K562 (cell line): ENCODE measurements around the gene VPS11. TPM values are rescaled to one million over a fixed set of nuclear protein-coding genes. Genes with fewer than 3 reads are reported as not detected.

ENCODE experiments used
- ARHGAP35 ChIP-seq: fragments of 450-650 bp; IDR thresholded peaks from 2 replicates; pipeline ENCODE4 v1.6.1; 2018; ENCODE audit not compliant: partially characterized antibody
- ATF3 ChIP-seq, 2 experiments: fragments of 450-650 bp in 1 of 2; sonication (generic) in 1 of 2; formaldehyde crosslinking in 1 of 2; IDR thresholded peaks in 1 of 2; conservative IDR thresholded peaks in 1 of 2; 2 replicates each; pipeline versions ENCODE4 v1.6.1 to v1.8.1; 2016 to 2023; ENCODE audit warnings: mild to moderate bottlenecking in 2 of 2, moderate library complexity in 2 of 2, inconsistent platforms in 1 of 2, missing genetic modification reagents in 1 of 2
- CBX2 ChIP-seq: fragments of 200-600 bp; sonication (generic); IDR thresholded peaks from one replicate; pipeline ENCODE4 v1.6.1; 2012; ENCODE audit warnings: mild to moderate bottlenecking, low read length, inconsistent platforms; ENCODE audit not compliant: insufficient read depth, poor library complexity, severe bottlenecking
- EP400 ChIP-seq: fragments of 450-650 bp; IDR thresholded peaks from 2 replicates; pipeline ENCODE4 v1.6.1; 2017; ENCODE audit warnings: antibody characterized with exemption, mild to moderate bottlenecking, moderate library complexity
- FOXM1 ChIP-seq, 2 experiments: fragments of 450-650 bp in 1 of 2; sonication (generic) in 1 of 2; formaldehyde crosslinking in 1 of 2; IDR thresholded peaks; 2 replicates each; pipeline versions ENCODE4 v1.6.1 to v1.9.0; 2017 to 2022; ENCODE audit warnings: low read depth in 2 of 2, mild to moderate bottlenecking in 2 of 2, missing genetic modification reagents in 1 of 2, moderate library complexity in 1 of 2
- JUNB ChIP-seq: fragments of 450-650 bp; formaldehyde crosslinking; conservative IDR thresholded peaks from 2 replicates; pipeline ENCODE4 v1.4.0; 2020; ENCODE audit warnings: mild to moderate bottlenecking
- KHSRP ChIP-seq: fragments of 450-650 bp; IDR thresholded peaks from 2 replicates; pipeline ENCODE4 v1.6.1; 2017
- NFE2L1 ChIP-seq: fragments of 450-650 bp; IDR thresholded peaks from 2 replicates; pipeline ENCODE4 v1.6.1; 2016; ENCODE audit warnings: missing genetic modification characterization, low read depth, mild to moderate bottlenecking, missing compliant biosample characterization, moderate library complexity, borderline replicate concordance
- RBFOX2 ChIP-seq: fragments of 200-400 bp; formaldehyde crosslinking; IDR thresholded peaks from 2 replicates; pipeline ENCODE4 v1.6.1; 2017; ENCODE audit warnings: low read depth, mild to moderate bottlenecking, low read length, moderate library complexity
- TAF9B ChIP-seq: fragments of 450-650 bp; IDR thresholded peaks from 2 replicates; pipeline ENCODE4 v1.6.1; 2018; ENCODE audit warnings: mild to moderate bottlenecking; ENCODE audit not compliant: partially characterized antibody
- ZNF146 ChIP-seq: IDR thresholded peaks from one replicate; pipeline ENCODE4 v1.6.1; 2018; ENCODE audit warnings: missing compliant biosample characterization; ENCODE audit not compliant: unreplicated experiment
- polyA plus RNA-seq, 8 experiments: library from polyadenylated mRNA; depleted of rRNA in 4 of 8; stranded (reverse) in 5 of 8; unstranded in 3 of 8; fragments of >200 nt; fragmentation: Nextera tagmentation in 2 of 8; fragmentation: Illumina TruSeq in 1 of 8; extraction: Ambion mirVana in 2 of 8; extraction: Trizol in 1 of 8; gene quantifications; 2 replicates each; pipeline versions ENCODE4 v1.2.1 to v1.2.3, GENCODE V29; 2011 to 2014; ENCODE audit warnings: inconsistent platforms in 1 of 8, missing spikeins in 1 of 8
- total RNA-seq, 7 experiments: library from RNA; depleted of rRNA in 6 of 7; stranded (reverse); fragments of >200 nt in 6 of 7; fragmentation: Illumina TruSeq in 2 of 7; extraction: Trizol in 2 of 7; gene quantifications; 2 replicates each; pipeline versions ENCODE4 v1.2.1 to v1.2.3, GENCODE V29; 2011 to 2021; ENCODE audit warnings: low replicate concordance in 1 of 7
- TF ChIP-seq, protein P1 (sequence below), 2 experiments: fragments of 450-650 bp; formaldehyde crosslinking in 1 of 2; IDR thresholded peaks; 2 replicates each; pipeline versions ENCODE4 v1.4.0 to v1.6.1; 2014 to 2020; ENCODE audit warnings: mild to moderate bottlenecking in 2 of 2, borderline replicate concordance in 1 of 2, low read depth in 1 of 2
- TF ChIP-seq, protein P2 (sequence below): fragments of 250-450 bp; sonication (Bioruptor Pico); IDR thresholded peaks from 2 replicates; pipeline ENCODE4 v1.4.0; 2020; ENCODE audit warnings: borderline replicate concordance
- TF ChIP-seq, protein P3 (sequence below): fragments of 250-450 bp; sonication (Bioruptor Pico); IDR thresholded peaks from 2 replicates; pipeline ENCODE4 v1.5.0; 2021

VPS11 gene
- total and polyA plus RNA-seq, 9 of the 15 experiments (the other 6 are each of a cell fraction or from before 2014, with no cell fraction given): 14.1 to 35.5 (median 27.5) TPM

- TF ChIP-seq, protein P1, sequence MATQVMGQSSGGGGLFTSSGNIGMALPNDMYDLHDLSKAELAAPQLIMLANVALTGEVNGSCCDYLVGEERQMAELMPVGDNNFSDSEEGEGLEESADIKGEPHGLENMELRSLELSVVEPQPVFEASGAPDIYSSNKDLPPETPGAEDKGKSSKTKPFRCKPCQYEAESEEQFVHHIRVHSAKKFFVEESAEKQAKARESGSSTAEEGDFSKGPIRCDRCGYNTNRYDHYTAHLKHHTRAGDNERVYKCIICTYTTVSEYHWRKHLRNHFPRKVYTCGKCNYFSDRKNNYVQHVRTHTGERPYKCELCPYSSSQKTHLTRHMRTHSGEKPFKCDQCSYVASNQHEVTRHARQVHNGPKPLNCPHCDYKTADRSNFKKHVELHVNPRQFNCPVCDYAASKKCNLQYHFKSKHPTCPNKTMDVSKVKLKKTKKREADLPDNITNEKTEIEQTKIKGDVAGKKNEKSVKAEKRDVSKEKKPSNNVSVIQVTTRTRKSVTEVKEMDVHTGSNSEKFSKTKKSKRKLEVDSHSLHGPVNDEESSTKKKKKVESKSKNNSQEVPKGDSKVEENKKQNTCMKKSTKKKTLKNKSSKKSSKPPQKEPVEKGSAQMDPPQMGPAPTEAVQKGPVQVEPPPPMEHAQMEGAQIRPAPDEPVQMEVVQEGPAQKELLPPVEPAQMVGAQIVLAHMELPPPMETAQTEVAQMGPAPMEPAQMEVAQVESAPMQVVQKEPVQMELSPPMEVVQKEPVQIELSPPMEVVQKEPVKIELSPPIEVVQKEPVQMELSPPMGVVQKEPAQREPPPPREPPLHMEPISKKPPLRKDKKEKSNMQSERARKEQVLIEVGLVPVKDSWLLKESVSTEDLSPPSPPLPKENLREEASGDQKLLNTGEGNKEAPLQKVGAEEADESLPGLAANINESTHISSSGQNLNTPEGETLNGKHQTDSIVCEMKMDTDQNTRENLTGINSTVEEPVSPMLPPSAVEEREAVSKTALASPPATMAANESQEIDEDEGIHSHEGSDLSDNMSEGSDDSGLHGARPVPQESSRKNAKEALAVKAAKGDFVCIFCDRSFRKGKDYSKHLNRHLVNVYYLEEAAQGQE (IDR thresholded peaks at IDR 0.05; ENCODE audit: borderline replicate concordance): no peak
- TF ChIP-seq, protein P1 (CRISPR knock-in tag; IDR thresholded peaks at IDR 0.05; ENCODE audit: low read depth): no peak
- TF ChIP-seq ATF3 (IDR thresholded peaks at IDR 0.05) (peak; percentile 21; the same call in 1 of the 2 replicates), ATF3 (CRISPR knock-in tag; conservative IDR thresholded peaks at IDR 0.05) (no peak), CBX2 (no peak), KHSRP (no peak), RBFOX2 (no peak), FOXM1 (IDR thresholded peaks at IDR 0.05; ENCODE audit: low read depth) (no peak), FOXM1 (CRISPR knock-in tag; IDR thresholded peaks at IDR 0.05; ENCODE audit: low read depth) (no peak), EP400 (peak; percentile 85), NFE2L1 (tag) (no peak), JUNB (CRISPR knock-in tag) (no peak), ZNF146 (CRISPR knock-in tag) (no peak), TAF9B (no peak), ARHGAP35 (no peak)
- TF ChIP-seq, protein P2, sequence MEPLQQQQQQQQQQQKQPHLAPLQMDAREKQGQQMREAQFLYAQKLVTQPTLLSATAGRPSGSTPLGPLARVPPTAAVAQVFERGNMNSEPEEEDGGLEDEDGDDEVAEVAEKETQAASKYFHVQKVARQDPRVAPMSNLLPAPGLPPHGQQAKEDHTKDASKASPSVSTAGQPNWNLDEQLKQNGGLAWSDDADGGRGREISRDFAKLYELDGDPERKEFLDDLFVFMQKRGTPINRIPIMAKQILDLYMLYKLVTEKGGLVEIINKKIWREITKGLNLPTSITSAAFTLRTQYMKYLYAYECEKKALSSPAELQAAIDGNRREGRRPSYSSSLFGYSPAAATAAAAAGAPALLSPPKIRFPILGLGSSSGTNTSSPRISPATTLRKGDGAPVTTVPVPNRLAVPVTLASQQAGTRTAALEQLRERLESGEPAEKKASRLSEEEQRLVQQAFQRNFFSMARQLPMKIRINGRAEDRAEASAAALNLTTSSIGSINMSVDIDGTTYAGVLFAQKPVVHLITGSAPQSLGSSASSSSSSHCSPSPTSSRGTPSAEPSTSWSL (CRISPR knock-in tag): no peak
- TF ChIP-seq, protein P3, sequence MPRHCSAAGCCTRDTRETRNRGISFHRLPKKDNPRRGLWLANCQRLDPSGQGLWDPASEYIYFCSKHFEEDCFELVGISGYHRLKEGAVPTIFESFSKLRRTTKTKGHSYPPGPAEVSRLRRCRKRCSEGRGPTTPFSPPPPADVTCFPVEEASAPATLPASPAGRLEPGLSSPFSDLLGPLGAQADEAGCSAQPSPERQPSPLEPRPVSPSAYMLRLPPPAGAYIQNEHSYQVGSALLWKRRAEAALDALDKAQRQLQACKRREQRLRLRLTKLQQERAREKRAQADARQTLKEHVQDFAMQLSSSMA (CRISPR knock-in tag): no peak
Measured at GRCh38 chr11:119108146-119108856, 40.7 kb downstream of the VPS11 start (continued).
